Effector memory CD8-positive, alpha-beta T cell (primary cell): ENCODE data around the gene CGB3.

ENCODE experiments used
- ATAC-seq: fragments of 150-1000 bp; cut with Tn5 transposase; replicated peaks from 2 replicates; pipeline ENCODE4 v1.10.0; 2021; ENCODE audit warnings: mild to moderate bottlenecking, moderate library complexity
- DNase-seq, 3 experiments: peaks; one replicate each; pipeline ENCODE4 v3.0.0; 2021
- H3K27ac Mint-ChIP-seq, 2 donors: one replicate each; pipeline ENCODE4 v1.8.0; 2022; ENCODE audit warnings: mild to moderate bottlenecking in 2 of 2, mixed read lengths in 2 of 2, moderate library complexity in 2 of 2
- H3K27me3 Mint-ChIP-seq, 2 donors: one replicate each; pipeline ENCODE4 v1.8.0; 2022; ENCODE audit warnings: mixed read lengths in 2 of 2
- H3K36me3 Mint-ChIP-seq: one replicate; pipeline ENCODE4 v1.8.0; 2022; ENCODE audit warnings: mild to moderate bottlenecking, moderate library complexity, mixed read lengths; ENCODE audit not compliant: insufficient read depth
- H3K4me1 Mint-ChIP-seq, 2 donors: one replicate each; pipeline ENCODE4 v1.8.0; 2022; ENCODE audit warnings: low read depth in 2 of 2, mixed read lengths in 2 of 2
- H3K4me3 Mint-ChIP-seq, 2 donors: one replicate each; pipeline ENCODE4 v1.8.0; 2022; ENCODE audit warnings: mild to moderate bottlenecking in 2 of 2, mixed read lengths in 2 of 2, moderate library complexity in 2 of 2
- H3K9me3 Mint-ChIP-seq, 2 donors: one replicate each; pipeline ENCODE4 v1.8.0; 2022; ENCODE audit warnings: mixed read lengths in 2 of 2

The CGB3 gene

DNA sequence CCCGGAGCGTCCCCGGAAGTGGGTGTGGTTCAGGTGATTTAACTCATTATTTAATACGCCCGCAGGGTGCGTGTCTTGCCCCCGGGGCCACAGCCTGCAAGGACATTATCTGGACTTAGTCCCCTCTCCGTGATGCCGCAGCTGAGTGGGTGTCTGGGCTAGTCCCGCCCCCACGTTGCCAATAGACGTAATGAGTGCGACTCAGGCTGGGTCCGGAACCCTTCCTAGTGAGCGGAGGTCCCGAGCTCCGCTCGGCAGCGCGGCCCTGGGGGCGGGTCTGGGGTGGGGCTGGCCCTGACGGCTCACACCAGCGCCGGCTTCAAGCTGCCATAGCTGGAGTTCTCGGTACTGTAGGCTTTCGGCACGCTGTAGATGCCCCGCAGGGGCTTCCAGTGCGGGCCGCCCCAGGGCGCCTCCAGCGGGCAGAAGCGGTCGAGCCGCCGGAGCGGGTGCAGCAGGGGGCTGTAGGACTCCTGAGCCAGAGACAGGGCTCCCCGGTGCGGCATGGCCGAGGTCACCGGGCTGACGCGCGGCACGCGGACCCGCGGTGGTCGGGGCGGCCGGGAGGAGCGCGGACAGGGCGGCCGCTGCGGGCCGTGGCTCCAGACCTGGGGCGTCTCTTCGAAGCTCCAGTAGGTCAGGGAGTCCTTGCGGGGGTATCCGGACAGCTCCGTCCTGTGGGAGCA lies 6.3 kb downstream of the CGB3 start:
- peak; percentile 68 to 74 (median 71) for DNase-seq
- Mint-ChIP-seq H3K4me1 (peaks cover 11 to 19% of the 10 kb centered on the region in 2 donors), H3K9me3 (no peaks in the 10 kb centered on the region), H3K27me3 (peaks cover 0 to 8% of the 10 kb centered on the region in 2 donors), H3K27ac (no peak overlapping the region), H3K4me3 (peak overlapping the region; percentile 93 to 94), H3K36me3 (peaks cover 4% of the 10 kb centered on the region)
- ATAC-seq = peak; percentile 82

DNA sequence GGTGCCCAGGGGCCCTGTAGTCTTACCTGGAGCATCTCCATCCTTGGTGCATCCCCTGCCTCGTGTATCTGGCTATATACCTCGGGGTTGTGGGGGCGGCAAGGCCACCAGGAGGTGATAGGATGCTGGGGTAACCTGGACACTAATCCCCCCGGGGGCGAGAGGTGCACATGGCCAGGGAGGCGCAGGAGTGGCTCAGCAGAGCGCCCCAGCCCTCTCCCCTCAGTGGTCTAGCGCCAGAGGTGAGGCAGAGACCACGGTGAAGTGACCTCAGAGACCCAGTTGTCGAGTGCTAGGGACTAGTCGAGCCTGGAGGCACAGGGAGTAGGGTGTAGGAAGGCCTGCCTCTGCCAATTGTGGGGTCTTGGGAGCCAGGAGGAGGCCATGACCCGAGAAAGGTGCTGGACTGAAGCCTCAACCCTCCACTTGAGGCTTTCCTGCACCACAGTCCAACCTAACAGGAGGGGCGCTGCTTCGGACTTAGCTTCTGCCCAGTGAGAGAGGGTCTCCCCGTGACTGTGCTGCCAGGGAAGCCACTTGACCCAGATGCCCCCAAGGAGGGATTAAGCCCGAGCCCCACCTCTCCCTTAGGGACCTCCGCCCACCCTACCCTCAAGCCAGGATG lies 7.0 kb downstream of the CGB3 start, which contains the start of gene LHB:
Gene LHB, minus strand, starts transcription at position 51 of the 625 bp plus-strand sequence. Its CDS starts 10 bp downstream, at position 41.
- Mint-ChIP-seq H3K27me3 (peaks cover 0 to 8% of the 10 kb centered on the region in 2 donors), H3K4me1 (peaks cover 11 to 19% of the 10 kb centered on the region in 2 donors), H3K4me3 (peak within 1 kb of the TSS; percentile 93 to 94), H3K36me3 (peaks cover 4% of the 10 kb centered on the region), H3K9me3 (no peaks in the 10 kb centered on the region), H3K27ac (peak within 1 kb of the TSS in 1 of 2 donors; percentile 58)
- DNase-seq = no peak
- no peak for ATAC-seq

DNA sequence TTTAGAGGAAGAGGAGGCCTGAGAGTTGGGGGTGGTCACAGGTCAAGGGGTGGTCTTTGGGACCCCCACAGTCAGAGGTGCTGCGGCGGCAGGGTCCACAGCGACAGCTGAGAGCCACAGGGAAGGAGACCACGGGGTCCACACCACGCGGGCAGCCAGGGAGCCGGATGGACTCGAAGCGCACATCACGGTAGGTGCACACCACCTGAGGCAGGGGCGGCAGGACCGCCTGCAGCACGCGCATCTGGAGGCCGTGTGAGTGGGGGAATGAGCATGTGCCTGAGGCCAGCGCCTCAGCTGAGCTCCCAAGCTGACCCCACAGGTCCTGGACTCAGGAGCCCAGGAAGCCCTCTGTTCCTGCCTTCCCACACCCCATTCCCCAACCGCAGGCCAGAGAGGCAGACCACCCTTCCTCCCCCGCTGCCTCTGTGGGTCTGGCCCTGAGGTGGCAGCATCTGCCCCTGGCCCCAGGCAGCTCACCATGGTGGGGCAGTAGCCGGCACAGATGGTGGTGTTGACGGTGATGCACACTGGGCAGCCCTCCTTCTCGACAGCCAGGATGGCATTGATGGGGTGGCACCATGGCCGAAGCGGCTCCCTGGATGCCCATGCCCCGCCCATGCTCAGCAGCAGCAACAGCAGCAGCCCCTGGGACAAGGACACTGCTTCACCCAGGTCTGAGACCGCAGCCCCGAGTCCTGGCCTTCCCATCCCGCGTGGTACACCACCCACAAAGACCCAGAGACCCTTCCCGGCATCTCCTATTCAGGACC lies 7.9 kb downstream of the CGB3 start:
- H3K36me3 Mint-ChIP-seq = peaks cover 4% of the 10 kb centered on the region
- H3K4me3 Mint-ChIP-seq = no peak overlapping the region
- ATAC-seq (no peak), DNase-seq (no peak)
- H3K4me1 Mint-ChIP-seq = peaks cover 10 to 16% of the 10 kb centered on the region in 2 donors
- no peaks in the 10 kb centered on the region for H3K9me3 Mint-ChIP-seq
- peak overlapping the region in 1 of 2 donors; percentile 58 for H3K27ac Mint-ChIP-seq
- peaks cover 0 to 8% of the 10 kb centered on the region in 2 donors for H3K27me3 Mint-ChIP-seq

DNA sequence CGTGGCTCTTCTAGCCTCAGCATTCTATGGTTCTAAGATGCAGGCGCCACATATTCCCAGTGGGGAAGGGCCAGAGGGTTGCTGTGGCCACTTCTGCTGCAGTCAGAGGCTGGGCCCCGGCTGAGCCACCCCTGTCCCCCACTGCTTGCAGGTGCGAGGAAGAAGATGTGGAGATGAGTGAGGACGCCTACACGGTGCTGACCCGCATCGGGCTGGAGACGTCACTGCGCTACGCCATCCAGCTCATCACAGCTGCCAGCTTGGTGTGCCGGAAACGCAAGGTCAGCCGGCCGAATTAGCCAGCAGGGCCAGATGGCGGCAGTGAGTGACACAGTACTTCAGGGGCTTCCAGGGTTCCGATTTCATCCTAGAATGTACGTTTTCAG lies 9.3 kb downstream of the CGB3 start:
- no peak overlapping the region for H3K27ac Mint-ChIP-seq
- peaks cover 8 to 12% of the 10 kb centered on the region in 2 donors for H3K4me1 Mint-ChIP-seq
- peaks cover 0 to 8% of the 10 kb centered on the region in 2 donors for H3K27me3 Mint-ChIP-seq
- H3K36me3 Mint-ChIP-seq = peaks cover 14% of the 10 kb centered on the region
- DNase-seq (no peak), ATAC-seq (no peak)
- no peaks in the 10 kb centered on the region for H3K9me3 Mint-ChIP-seq
- H3K4me3 Mint-ChIP-seq = no peak overlapping the region

DNA sequence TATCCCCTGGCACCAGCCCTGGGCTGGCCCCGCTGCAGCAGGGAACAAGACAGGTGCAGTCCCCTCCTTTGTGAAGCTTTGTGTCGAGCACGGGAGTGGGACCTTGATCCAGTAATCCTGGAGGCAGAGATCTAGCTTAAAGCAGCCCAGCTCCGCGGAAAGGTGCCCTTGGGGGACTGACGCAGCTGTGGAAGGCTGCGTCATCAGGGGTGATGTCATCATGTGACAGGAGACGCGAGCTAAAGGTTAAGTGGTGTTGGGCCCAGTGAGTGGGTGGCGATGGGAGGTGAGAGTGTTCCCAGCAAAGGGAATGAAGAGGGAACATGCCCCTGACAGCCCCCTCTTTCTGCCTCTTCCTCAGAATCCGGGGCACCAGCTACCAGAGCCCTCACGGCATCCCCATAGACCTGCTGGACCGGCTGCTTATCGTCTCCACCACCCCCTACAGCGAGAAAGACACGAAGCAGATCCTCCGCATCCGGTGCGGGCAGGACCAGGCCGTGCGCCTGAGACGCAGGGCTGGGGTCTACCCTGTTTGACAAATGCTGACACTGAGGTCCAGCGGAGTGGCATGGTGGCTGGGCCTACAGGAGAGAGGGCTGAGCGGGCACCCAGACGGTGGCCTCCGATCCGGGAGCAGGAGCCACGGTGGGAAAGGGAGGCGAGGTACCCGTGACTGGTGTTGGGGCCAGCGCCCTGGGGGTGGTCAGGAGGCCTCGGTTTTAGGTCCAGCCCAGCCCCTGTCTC lies 9.8 kb downstream of the CGB3 start:
- Mint-ChIP-seq H3K36me3 (peaks cover 16% of the 10 kb centered on the region), H3K4me3 (no peak overlapping the region), H3K27me3 (peaks cover 0 to 5% of the 10 kb centered on the region in 2 donors), H3K27ac (peak overlapping the region in 1 of 2 donors; percentile 62), H3K4me1 (peaks cover 7 to 8% of the 10 kb centered on the region in 2 donors), H3K9me3 (no peaks in the 10 kb centered on the region)
- DNase-seq (no peak), ATAC-seq (no peak)

DNA sequence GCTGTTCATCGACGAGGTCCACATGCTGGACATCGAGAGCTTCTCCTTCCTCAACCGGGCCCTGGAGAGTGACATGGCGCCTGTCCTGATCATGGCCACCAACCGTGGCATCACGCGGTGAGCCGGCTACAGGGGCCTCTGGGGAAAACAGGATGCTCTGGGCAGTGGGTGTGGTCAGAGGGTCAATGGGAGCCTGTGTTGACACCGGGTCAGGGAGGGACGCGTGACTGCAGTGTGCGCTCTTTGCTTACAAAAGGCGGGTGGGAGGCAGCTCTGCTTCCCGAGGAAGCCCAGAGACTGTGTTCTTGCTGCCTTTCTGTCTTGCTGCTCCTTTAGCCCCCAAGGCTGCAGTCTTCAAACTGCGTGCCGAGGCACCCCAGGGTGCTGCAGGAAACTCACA lies 12.9 kb downstream of the CGB3 start:
- Mint-ChIP-seq H3K27me3 (no peaks in the 10 kb centered on the region), H3K4me3 (no peak overlapping the region), H3K9me3 (no peaks in the 10 kb centered on the region), H3K4me1 (no peaks in the 10 kb centered on the region), H3K27ac (no peak overlapping the region), H3K36me3 (peaks cover 15% of the 10 kb centered on the region)
- ATAC-seq (no peak), DNase-seq (no peak)

DNA sequence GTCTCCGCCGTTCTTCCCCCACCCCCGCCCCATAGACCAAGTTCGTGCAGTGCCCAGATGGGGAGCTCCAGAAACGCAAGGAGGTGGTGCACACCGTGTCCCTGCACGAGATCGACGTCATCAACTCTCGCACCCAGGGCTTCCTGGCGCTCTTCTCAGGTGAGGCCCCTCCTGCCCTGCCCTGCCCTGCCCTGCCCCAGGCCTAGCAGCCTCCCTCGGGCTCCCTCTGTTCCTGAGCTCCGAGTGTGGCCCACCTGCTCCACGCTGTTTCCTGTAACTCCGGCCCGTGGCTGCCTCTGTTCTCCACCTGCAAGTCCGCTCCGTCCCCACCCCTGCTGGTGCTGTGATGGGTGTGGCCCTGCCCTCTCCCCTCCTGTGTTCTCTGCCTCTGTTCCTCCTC lies 13.7 kb downstream of the CGB3 start:
- no peaks in the 10 kb centered on the region for H3K4me1 Mint-ChIP-seq

DNA sequence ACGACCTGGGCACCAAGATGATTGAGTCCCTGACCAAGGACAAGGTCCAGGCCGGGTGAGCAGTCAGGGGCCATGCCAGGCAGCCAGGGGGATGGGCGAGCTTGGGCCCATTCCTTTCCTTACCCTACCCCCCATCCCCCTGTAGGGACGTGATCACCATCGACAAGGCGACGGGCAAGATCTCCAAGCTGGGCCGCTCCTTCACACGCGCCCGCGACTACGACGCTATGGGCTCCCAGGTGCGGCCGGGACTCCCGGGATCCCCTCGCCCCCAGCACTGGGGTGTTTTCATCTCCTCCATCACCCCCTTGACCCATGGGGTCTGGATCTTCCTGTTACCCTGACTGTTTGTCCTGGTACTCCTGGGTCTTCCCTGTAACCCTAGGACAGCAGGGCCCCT lies 14.3 kb downstream of the CGB3 start:
- H3K9me3 Mint-ChIP-seq = no peaks in the 10 kb centered on the region
- H3K4me1 Mint-ChIP-seq = no peaks in the 10 kb centered on the region
- H3K27me3 Mint-ChIP-seq = no peaks in the 10 kb centered on the region
- no peak overlapping the region for H3K4me3 Mint-ChIP-seq
- H3K27ac Mint-ChIP-seq = no peak overlapping the region
- DNase-seq (no peak), ATAC-seq (no peak)
- peaks cover 24% of the 10 kb centered on the region for H3K36me3 Mint-ChIP-seq

More for the DNA sequence above, 13.7 kb downstream of the CGB3 start:
- Mint-ChIP-seq H3K4me3 (no peak overlapping the region), H3K27me3 (no peaks in the 10 kb centered on the region), H3K36me3 (peaks cover 21% of the 10 kb centered on the region), H3K9me3 (no peaks in the 10 kb centered on the region), H3K27ac (no peak overlapping the region)
- ATAC-seq = no peak
- DNase-seq = no peak

DNA sequence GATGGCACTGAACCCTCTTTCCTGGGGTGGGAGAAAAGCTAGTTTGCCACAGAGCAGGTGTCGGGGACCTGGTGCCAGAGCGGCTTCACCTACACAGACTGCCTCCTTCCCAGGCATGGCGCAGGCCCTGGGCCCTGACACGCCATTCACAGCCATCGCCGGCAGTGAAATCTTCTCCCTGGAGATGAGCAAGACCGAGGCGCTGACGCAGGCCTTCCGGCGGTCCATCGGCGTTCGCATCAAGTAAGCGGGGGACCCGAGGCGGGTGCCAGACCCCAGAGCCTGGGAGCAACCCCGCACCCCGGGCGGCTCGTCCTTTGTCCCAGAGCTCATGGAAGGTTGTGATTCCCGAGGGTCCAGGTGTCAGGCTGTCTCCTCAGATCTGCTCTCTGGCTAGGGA lies 17.2 kb downstream of the CGB3 start:
- H3K4me3 Mint-ChIP-seq = no peak overlapping the region
- no peak for DNase-seq
- peaks cover 43% of the 10 kb centered on the region for H3K36me3 Mint-ChIP-seq
- H3K27ac Mint-ChIP-seq = no peak overlapping the region
- H3K27me3 Mint-ChIP-seq = no peaks in the 10 kb centered on the region
- no peaks in the 10 kb centered on the region for H3K9me3 Mint-ChIP-seq
- ATAC-seq = no peak
- no peaks in the 10 kb centered on the region for H3K4me1 Mint-ChIP-seq

DNA sequence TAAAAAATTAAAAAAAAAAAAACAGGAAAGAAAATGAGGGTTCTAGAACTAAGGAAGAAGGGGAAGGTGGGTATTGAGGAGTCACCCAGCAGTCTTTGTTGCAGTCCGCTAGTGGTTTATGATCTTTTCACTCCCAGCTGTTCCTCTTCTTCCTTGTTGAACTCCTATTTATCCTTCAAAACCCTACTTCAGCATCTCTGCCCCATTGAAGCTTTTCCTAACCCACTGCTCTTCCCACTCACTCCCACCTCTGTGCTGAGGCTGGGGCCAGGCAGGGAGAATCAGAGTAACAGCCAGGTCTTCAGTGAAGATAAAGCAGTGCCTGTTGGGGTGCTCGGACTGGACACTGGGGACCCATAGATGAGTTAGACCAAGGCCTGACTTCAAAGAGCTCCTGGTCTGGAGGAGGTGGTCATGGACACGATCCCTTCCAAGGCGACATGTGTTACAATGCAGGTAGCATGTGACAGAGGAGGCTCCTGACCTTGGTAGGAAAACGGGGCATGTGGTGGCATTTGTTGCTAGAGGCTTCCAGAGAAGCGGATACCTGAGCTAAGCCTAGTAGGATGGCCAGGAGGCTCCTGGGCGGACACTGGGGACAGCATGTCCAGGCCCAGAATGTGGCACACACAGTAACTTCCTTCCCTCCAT lies 19.0 kb downstream of the CGB3 start:
- ATAC-seq = no peak
- no peaks in the 10 kb centered on the region for H3K27me3 Mint-ChIP-seq
- no peak overlapping the region for H3K4me3 Mint-ChIP-seq
- DNase-seq = no peak
- H3K27ac Mint-ChIP-seq = no peak overlapping the region
- H3K36me3 Mint-ChIP-seq = peaks cover 38% of the 10 kb centered on the region
- H3K9me3 Mint-ChIP-seq = no peaks in the 10 kb centered on the region
- H3K4me1 Mint-ChIP-seq = no peaks in the 10 kb centered on the region

DNA sequence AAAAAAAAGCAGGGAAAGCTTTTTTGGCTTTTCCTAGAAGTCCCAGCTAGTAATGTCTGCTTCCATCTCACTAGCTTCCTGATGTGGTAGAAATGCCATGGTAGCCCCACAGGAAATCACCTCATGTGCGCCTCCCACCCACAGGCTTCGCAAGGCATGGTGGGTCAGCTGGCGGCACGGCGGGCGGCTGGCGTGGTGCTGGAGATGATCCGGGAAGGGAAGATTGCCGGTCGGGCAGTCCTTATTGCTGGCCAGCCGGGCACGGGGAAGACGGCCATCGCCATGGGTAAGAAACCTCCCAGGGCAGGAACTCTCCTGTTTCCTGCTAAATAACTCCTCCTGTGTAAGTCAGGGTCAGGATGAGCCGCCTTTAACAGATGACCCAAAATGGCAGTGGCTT lies 20.0 kb downstream of the CGB3 start:
- Mint-ChIP-seq H3K36me3 (peaks cover 33% of the 10 kb centered on the region), H3K27me3 (no peaks in the 10 kb centered on the region), H3K9me3 (no peaks in the 10 kb centered on the region), H3K27ac (no peak overlapping the region), H3K4me3 (no peak overlapping the region), H3K4me1 (peaks cover 3 to 7% of the 10 kb centered on the region in 2 donors)
- ATAC-seq = no peak
- DNase-seq = no peak

DNA sequence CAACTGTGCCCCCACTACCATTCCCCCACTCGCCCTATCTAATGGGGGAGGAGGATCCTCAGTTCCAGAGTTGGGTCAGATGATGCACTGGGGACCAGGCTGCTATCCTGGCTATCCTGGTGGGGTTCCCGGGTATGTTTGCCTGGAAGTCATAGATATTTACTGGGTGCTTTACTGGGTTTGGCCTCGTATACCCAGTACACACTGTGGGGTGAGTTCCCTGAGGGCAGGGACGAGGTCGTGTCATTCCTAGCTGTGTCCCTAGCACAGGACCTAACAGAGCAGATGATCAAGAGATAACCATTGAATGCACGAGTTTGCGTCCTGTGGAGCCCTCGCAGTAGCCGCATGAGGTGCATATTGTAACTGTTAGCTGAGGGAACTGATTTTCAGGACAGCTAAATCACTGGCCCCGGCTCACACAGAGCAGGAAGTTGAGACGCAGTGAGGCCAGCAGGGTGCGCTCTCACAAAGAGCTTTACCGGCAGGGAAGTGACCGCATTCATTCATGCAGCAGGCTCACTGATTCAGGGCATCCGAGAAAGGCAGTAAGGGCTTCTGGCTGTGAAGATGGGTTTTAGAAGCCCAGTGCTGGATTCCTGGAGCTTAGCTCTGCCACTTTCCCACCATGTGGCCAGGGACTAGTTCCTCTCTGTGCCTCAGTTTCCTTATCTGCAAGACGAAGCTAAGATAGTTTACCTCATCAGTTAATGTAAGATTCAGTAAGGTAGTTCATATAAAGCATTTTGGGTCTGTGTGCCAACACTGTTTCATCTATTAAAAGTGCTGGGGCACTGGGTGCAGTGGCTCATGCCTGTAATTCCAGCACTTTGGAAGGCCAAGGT lies 24.4 kb downstream of the CGB3 start:
- H3K4me3 Mint-ChIP-seq = no peak overlapping the region

More for the DNA sequence above, 24.4 kb downstream of the CGB3 start:
- peak; percentile 91 for ATAC-seq
- Mint-ChIP-seq H3K36me3 (peaks cover 25% of the 10 kb centered on the region), H3K27ac (no peak overlapping the region), H3K9me3 (no peaks in the 10 kb centered on the region), H3K27me3 (no peaks in the 10 kb centered on the region), H3K4me1 (peaks cover 14 to 17% of the 10 kb centered on the region in 2 donors)
- peak; percentile 56 to 59 (median 59) for DNase-seq
